Measurements from ENCODE around the gene APOE. TPM values are rescaled to one million over a fixed set of nuclear protein-coding genes. Genes with fewer than 3 reads are reported as not detected.

APOE gene
- total and polyA plus RNA-seq, 12 donors = 569 to 21,602 (median 8,894) TPM

DNA sequence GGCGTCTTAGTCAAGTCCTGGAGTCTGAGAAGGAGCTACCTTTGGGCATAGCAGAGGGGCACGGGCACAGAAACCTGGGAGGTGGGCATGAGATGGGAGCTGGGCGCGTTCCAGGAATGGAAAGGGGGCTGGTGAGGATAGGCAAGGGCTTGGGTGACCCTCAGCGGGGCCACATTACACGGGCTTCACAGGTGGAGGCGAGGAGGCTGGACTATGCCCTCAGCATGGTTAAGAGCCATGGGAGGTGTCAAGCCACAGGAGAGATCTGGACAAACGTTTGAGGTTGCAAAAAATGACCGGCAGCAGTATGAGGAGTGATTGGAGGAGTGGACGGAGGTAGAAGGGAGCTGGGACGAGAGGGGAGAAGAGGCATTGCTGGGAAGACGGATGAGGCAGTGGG lies 38.0 kb upstream of the APOE start:
- peak overlapping the region in 1 of 5 donors; percentile 22 for H3K27ac ChIP-seq

DNA sequence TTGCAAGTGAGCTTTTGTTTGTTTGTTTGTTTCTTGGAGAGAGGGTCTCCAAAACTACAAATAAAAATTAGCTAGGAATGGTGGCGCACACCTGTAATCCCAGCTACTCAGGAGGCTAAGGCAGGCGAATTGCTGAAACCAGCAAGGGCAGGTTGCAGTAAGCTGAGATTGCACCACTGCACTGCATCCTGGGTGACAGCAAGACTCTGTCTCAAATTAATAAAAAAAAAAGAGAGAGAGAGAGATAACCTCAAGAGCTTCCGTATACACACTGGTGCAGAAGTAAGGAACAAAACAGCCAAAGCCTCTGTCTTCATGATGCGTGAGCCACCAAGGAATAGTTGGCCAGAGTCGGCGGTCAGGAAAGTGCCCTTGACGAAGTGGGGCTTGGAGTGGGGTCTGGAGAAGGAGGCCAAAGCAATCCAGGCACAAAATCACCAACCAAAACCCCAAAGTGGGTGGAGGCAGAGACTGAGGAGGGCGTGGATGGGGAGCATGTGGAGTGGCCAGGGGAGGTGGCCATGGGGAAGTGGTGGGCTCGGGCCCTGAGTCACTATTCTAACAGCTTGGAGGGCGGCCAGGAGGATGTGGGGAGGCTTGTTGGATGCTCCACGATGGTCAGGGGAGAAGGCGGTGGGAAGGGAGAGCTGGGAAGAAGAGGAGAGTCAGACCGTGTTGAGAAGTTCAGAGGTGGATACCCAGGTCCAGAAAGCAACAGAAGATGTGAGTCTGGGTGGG lies 35.7 kb upstream of the APOE start:
- no peak overlapping the region for H3K4me3 ChIP-seq
- peaks cover 6 to 22% of the 10 kb centered on the region in 2 donors for H3K4me1 ChIP-seq (replicated peaks in 1 of 2)
- intact Hi-C loops (cut with DNase I) = no loop called here

More for the DNA sequence above, 38.0 kb upstream of the APOE start:
- Histone ChIP-seq H3K9me3 (replicated peaks in 1 of 3) (no peaks in the 10 kb centered on the region), H3K27me3 (no peaks in the 10 kb centered on the region), H3K4me3 (no peak overlapping the region), H3K4me1 (replicated peaks in 1 of 2) (peaks cover 6 to 22% of the 10 kb centered on the region in 2 donors), H3K36me3 (replicated peaks in 1 of 2) (peaks cover 0 to 41% of the 10 kb centered on the region in 2 donors)
- 82 to 93% (median 90%) methylated on average over 12 of the region's 12 CpGs for WGBS, 4 donors
- intact Hi-C loops (cut with DNase I) = no loop called here
- TF ChIP-seq, protein P1, sequence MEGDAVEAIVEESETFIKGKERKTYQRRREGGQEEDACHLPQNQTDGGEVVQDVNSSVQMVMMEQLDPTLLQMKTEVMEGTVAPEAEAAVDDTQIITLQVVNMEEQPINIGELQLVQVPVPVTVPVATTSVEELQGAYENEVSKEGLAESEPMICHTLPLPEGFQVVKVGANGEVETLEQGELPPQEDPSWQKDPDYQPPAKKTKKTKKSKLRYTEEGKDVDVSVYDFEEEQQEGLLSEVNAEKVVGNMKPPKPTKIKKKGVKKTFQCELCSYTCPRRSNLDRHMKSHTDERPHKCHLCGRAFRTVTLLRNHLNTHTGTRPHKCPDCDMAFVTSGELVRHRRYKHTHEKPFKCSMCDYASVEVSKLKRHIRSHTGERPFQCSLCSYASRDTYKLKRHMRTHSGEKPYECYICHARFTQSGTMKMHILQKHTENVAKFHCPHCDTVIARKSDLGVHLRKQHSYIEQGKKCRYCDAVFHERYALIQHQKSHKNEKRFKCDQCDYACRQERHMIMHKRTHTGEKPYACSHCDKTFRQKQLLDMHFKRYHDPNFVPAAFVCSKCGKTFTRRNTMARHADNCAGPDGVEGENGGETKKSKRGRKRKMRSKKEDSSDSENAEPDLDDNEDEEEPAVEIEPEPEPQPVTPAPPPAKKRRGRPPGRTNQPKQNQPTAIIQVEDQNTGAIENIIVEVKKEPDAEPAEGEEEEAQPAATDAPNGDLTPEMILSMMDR (IDR thresholded peaks at IDR 0.05) = no peak
- TF ChIP-seq POLR2A (IDR thresholded peaks at IDR 0.05) = no peak
- no peak for DNase-seq

DNA sequence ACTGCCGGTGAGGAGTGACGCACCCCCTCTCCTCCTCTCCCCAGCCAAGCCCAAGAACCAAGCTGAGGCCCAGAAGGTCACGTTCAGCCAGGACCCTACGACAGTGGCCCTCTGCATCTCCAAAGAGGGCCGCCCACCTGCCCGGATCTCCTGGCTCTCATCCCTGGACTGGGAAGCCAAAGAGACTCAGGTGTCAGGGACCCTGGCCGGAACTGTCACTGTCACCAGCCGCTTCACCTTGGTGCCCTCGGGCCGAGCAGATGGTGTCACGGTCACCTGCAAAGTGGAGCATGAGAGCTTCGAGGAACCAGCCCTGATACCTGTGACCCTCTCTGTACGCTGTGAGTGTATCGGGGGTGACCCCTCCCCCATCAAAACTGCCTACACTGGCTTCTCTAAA lies 33.8 kb upstream of the APOE start:
- TF ChIP-seq, protein P1 (IDR thresholded peaks at IDR 0.05) = no peak
- TF ChIP-seq POLR2A (IDR thresholded peaks at IDR 0.05) = no peak

More for the DNA sequence above, 35.7 kb upstream of the APOE start:
- H3K9me3 ChIP-seq (replicated peaks in 1 of 3) = no peaks in the 10 kb centered on the region
- H3K36me3 ChIP-seq (replicated peaks in 1 of 2) = peaks cover 0 to 62% of the 10 kb centered on the region in 2 donors
- TF ChIP-seq, protein P1 (IDR thresholded peaks at IDR 0.05) = no peak
- no peak for TF ChIP-seq POLR2A (IDR thresholded peaks at IDR 0.05)
- WGBS, 4 donors = 56 to 66% (median 61%) methylated on average over 13 of the region's 13 CpGs
- peak in 6 of 7 donors; percentile 58 to 75 (median 68) for DNase-seq
- H3K27ac ChIP-seq = peak overlapping the region in 3 of 5 donors; percentile 14 to 80 (median 79)
- H3K27me3 ChIP-seq = no peaks in the 10 kb centered on the region

DNA sequence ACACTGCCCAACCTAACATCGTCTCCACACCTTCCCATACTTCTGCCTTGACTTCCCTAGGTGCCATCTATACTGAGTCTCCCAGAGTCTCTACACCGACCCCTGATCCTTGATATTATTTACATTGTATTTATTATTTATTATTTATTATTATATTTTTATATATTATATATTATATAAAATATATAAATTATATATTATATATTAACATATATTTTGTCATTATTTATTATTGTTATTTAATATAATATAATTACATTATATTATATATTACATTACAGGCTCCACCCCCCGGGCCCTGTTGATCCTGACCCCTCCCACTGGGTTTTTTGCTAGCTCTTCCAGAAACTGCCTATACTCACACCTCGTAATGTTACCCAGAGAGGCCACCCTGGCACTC lies 32.9 kb upstream of the APOE start:
- no peak overlapping the region for H3K4me3 ChIP-seq
- no peaks in the 10 kb centered on the region for H3K27me3 ChIP-seq
- DNase-seq = no peak
- TF ChIP-seq, protein P1 (IDR thresholded peaks at IDR 0.05) = no peak
- no peak for TF ChIP-seq POLR2A (IDR thresholded peaks at IDR 0.05)
- H3K4me1 ChIP-seq (replicated peaks in 1 of 2) = peaks cover 6 to 22% of the 10 kb centered on the region in 2 donors
- 82 to 90% (median 84%) methylated on average over 4 of the region's 4 CpGs for WGBS, 4 donors
- H3K9me3 ChIP-seq (replicated peaks in 1 of 3) = no peaks in the 10 kb centered on the region
- intact Hi-C loops (cut with DNase I) = no loop called here
- H3K27ac ChIP-seq = no peak overlapping the region
- peaks cover 0 to 66% of the 10 kb centered on the region in 2 donors for H3K36me3 ChIP-seq (replicated peaks in 1 of 2)

More for the DNA sequence above, 33.8 kb upstream of the APOE start:
- DNase-seq = no peak
- H3K4me3 ChIP-seq = no peak overlapping the region
- H3K27ac ChIP-seq = no peak overlapping the region
- intact Hi-C loops (cut with DNase I) = no loop called here
- no peaks in the 10 kb centered on the region for H3K27me3 ChIP-seq
- H3K9me3 ChIP-seq (replicated peaks in 1 of 3) = no peaks in the 10 kb centered on the region
- WGBS, 4 donors = 88 to 96% (median 92%) methylated on average over 6 to 14 of the region's 14 CpGs
- peaks cover 0 to 63% of the 10 kb centered on the region in 2 donors for H3K36me3 ChIP-seq (replicated peaks in 1 of 2)
- H3K4me1 ChIP-seq (replicated peaks in 1 of 2) = peaks cover 6 to 22% of the 10 kb centered on the region in 2 donors
